Mesothelial cell of epicardium (in vitro differentiated cells): ENCODE measurements around the gene THADA. TPM values are rescaled to one million over a fixed set of nuclear protein-coding genes. Genes with fewer than 3 reads are reported as not detected.
A peak's percentile ranks its signal among the peaks of the same experiment; 100 is the strongest.

Experiments
- DNase-seq, 2 experiments: peaks; one replicate each; pipeline ENCODE4 v3.0.0; 2021; ENCODE audit warnings: low spot score in 2 of 2; ENCODE audit not compliant: unreplicated experiment in 2 of 2
- H3K27ac Mint-ChIP-seq: 2 replicates; pipeline ENCODE4 v1.8.0; 2021; ENCODE audit warnings: mixed read lengths
- H3K27me3 Mint-ChIP-seq: 2 replicates; pipeline ENCODE4 v1.8.0; 2021; ENCODE audit warnings: low read depth, mixed read lengths
- H3K36me3 Mint-ChIP-seq: 2 replicates; pipeline ENCODE4 v1.8.0; 2021; ENCODE audit warnings: mixed read lengths
- H3K4me1 Mint-ChIP-seq: 2 replicates; pipeline ENCODE4 v1.8.0; 2021; ENCODE audit warnings: mixed read lengths
- H3K4me3 Mint-ChIP-seq: 2 replicates; pipeline ENCODE4 v1.8.0; 2021; ENCODE audit warnings: mild to moderate bottlenecking, moderate library complexity, mixed read lengths
- H3K9me3 Mint-ChIP-seq: 2 replicates; pipeline ENCODE4 v1.8.0; 2021; ENCODE audit warnings: mixed read lengths
- CTCF ChIP-seq: fragments of 200-600 bp; sonication (generic); IDR thresholded peaks from one replicate; pipeline ENCODE4 v1.5.0; 2021; ENCODE audit warnings: antibody characterized with exemption; ENCODE audit not compliant: unreplicated experiment
- total RNA-seq: library from RNA; stranded (reverse); gene quantifications from 3 replicates; pipeline ENCODE4 v1.2.1, GENCODE V29; 2021

Gene THADA
- total RNA-seq, 1 donor from 2014 or later, result 33.6 TPM

DNA sequence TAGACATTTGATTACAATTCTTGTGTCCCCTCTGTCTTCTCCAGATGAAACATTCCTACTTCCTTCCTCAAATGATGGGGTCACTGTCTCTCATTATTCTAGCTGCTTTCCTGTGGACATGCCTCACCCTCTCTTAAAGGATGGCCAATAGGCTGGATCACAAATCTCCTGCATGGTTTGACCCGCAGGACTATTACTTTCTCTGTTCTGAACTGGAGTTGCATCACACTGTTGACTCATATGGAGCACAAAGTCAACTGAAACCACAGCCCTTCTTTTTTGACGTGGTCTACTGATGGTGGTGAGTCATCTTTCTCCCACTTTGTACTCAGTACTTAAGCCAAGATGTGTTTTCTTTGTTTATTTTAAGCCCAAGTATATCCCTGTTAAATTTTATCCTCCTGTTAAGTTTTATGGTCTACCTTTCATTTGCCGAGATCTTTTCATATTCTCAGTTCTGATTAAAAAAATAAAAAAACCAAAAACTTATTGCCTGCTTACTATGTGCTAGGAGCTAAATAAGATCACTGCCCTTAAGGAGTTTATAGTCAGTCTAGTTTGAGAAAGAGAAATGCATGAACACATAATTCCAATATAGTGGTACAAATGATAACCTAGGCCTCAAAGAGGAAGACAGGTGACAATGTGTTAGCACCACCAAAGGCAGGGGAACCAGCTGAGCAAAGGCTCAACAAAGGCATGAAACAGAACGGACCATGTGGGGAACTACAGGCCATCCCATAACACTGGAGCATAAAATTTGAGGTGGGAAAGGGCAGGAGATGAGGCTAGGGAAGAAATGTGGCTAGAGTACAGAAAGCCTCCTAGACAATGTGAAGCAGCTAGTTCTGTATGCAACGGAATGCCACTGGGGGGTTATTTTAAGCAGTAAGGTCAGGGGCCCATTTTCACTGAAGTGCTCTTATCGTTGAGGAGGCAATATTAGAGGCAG, 301.8 kb downstream of the THADA start:
- no peak for DNase-seq
- peaks cover 21% of the 10 kb centered on the region for H3K36me3 Mint-ChIP-seq
- peak overlapping the region; percentile 49 for H3K27ac Mint-ChIP-seq
- TF ChIP-seq CTCF, result no peak
- no peak overlapping the region for H3K4me3 Mint-ChIP-seq
- H3K27me3 Mint-ChIP-seq, result no peaks in the 10 kb centered on the region
- no peaks in the 10 kb centered on the region for H3K9me3 Mint-ChIP-seq
- H3K4me1 Mint-ChIP-seq, result peaks cover 7% of the 10 kb centered on the region

DNA sequence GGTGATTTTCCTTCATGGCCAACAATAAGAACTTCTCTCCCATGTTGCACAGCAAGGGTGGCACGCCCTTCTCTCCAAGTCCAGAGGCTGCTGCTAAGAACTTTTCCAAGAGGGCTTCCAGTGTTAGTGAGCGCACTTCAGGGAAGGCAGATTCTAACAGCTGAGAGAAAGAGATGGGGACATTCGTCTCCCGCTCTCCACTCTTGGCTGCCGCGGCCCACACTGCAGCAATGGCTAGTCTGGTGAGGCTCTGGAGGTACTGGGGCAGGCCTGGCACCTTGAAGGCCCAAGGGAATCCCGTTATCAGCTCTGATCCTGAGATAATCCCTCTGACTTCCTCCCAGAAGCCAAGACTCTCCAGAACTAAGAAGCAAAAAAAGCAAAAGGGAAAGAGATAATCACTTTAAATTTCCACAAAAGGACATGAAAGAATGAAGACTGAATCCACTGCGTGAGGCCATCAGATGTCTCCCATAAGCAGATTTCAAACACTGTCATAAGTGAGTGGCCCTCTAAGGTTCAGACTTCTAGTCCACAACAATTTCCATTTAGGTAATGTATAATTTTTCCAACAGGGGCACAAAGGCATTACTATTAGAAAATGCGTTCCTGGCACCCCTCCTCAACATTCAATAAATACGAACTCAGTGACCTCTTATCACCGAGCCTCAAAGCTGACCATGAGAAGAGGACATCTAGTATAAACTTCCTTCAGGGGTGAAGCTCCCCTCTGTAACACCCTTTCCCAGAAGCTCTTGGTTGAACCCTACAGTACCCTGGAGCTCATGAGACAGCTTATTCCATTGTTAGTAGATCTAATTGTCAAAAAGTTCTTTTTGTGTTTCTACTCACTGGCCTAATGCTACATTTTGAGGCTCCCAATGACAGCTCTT, 302.7 kb downstream of the THADA start:
- no peak for DNase-seq
- H3K4me3 Mint-ChIP-seq, result no peak overlapping the region
- no peaks in the 10 kb centered on the region for H3K27me3 Mint-ChIP-seq
- H3K4me1 Mint-ChIP-seq, result peaks cover 7% of the 10 kb centered on the region
- H3K36me3 Mint-ChIP-seq, result peaks cover 25% of the 10 kb centered on the region
- H3K27ac Mint-ChIP-seq, result peak overlapping the region; percentile 61
- no peaks in the 10 kb centered on the region for H3K9me3 Mint-ChIP-seq
- no peak for TF ChIP-seq CTCF

- no peaks in the 10 kb centered on the region for H3K9me3 Mint-ChIP-seq
- no peak overlapping the region for H3K27ac Mint-ChIP-seq
- H3K27me3 Mint-ChIP-seq, result no peaks in the 10 kb centered on the region
- TF ChIP-seq CTCF, result no peak
- H3K4me3 Mint-ChIP-seq, result no peak overlapping the region
- H3K4me1 Mint-ChIP-seq, result peaks cover 7% of the 10 kb centered on the region
- DNase-seq, result no peak
- H3K36me3 Mint-ChIP-seq, result peaks cover 31% of the 10 kb centered on the region
These were observed 303.5 kb downstream of the THADA start for GRCh38 chr2:43292297-43292696.

DNA sequence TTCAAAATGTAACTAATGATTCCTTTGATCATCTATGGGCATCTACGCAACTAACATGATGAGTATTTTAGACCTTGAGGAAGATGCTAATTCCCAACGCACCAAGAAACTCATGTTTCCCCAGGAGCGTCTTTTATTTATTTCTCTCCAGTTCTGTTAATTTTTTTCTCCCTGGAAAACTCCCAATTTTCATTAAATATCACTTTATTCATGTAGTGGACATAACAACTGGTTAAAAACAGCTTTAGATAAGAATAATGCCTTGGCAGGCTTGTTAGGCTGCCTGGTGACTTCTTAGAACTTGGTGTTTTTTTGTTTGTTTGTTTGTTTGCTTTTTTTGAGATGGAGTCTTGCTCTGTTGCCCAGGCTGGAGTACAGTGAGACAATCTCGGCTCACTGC, 306.5 kb downstream of the THADA start:
- no peak overlapping the region for H3K27ac Mint-ChIP-seq
- peaks cover 57% of the 10 kb centered on the region for H3K36me3 Mint-ChIP-seq
- H3K27me3 Mint-ChIP-seq, result no peaks in the 10 kb centered on the region
- no peak for TF ChIP-seq CTCF
- H3K4me1 Mint-ChIP-seq, result peaks cover 7% of the 10 kb centered on the region
- no peak overlapping the region for H3K4me3 Mint-ChIP-seq
- peaks cover 16% of the 10 kb centered on the region for H3K9me3 Mint-ChIP-seq
- no peak for DNase-seq

DNA sequence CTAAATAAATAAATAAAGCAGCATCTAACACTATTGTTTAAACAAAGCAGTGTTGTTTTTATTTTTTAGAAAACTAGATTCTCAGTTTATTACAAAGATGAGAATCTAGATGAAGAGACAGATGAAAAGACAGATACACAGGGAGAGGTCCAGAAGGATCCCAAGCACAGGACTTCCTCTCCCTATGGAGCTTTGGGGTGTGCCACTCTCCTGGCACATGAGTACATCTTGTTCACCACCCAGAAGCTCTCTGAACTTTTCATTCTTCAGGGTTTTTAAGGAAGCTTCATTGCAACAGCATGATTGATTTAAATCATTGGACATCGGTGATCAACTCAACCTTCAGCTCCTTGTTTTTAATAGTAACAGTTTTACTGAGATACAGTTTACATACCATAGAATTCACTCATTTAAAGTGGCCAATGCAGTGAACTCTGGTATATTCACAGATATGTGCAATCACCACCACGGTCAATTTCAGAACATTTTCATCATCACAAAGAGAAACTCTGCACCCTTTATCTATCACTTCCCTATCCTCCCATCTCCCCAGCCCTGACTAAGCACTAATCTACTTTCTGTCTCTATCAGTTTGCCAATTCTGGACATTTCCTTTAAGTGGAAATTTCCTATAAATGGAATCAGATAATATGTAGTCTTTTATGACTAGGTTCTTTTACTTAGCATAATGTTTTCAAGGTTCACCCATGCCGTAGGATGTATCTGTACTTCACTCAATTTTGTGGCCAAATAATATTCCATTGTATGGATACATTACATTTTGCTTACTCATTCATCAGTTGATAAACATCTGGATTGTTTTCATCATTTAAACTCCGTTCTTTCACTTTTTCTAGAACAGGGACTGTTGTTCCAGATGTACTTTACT, 307.2 kb downstream of the THADA start:
- Mint-ChIP-seq H3K36me3 (peaks cover 61% of the 10 kb centered on the region), H3K4me1 (peaks cover 5% of the 10 kb centered on the region), H3K9me3 (peaks cover 17% of the 10 kb centered on the region), H3K27ac (no peak overlapping the region), H3K27me3 (no peaks in the 10 kb centered on the region), H3K4me3 (no peak overlapping the region)
- no peak for TF ChIP-seq CTCF
- no peak for DNase-seq
